A549 (cell line): ENCODE results near the gene TSBP1.

Source experiments
- CTCF ChIP-seq: fragments of >200 bp; sonication (Bioruptor Twin); formaldehyde crosslinking; IDR thresholded peaks from 3 replicates; pipeline ENCODE4 v1.5.1; 2016
- JUN ChIP-seq, 2 experiments: fragments of >200 bp; sonication (Bioruptor Twin); formaldehyde crosslinking; IDR thresholded peaks; 2 replicates in 1 of 2; 3 replicates in 1 of 2; pipeline ENCODE4 v1.6.1; 2016 to 2017
- JUNB ChIP-seq: fragments of >200 bp; sonication (Bioruptor Twin); formaldehyde crosslinking; IDR thresholded peaks from 2 replicates; pipeline ENCODE4 v1.6.1; 2016
- TF ChIP-seq, protein P1 (sequence below): fragments of 450-650 bp; IDR thresholded peaks from 2 replicates; pipeline ENCODE4 v1.6.1; 2014; ENCODE audit warnings: antibody characterized with exemption

- TF ChIP-seq JUN (IDR thresholded peaks at IDR 0.05) (no peak), CTCF (peak; percentile 79), JUNB (no peak)
- TF ChIP-seq, protein P1, sequence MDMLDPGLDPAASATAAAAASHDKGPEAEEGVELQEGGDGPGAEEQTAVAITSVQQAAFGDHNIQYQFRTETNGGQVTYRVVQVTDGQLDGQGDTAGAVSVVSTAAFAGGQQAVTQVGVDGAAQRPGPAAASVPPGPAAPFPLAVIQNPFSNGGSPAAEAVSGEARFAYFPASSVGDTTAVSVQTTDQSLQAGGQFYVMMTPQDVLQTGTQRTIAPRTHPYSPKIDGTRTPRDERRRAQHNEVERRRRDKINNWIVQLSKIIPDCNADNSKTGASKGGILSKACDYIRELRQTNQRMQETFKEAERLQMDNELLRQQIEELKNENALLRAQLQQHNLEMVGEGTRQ: no peak
These were observed 126.7 kb downstream of the TSBP1 start for GRCh38 chr6:32244946-32245398.
